OCI-LY7 (cell line): ENCODE measurements around the gene KCNB1. TPM values are rescaled to one million over a fixed set of nuclear protein-coding genes. Genes with fewer than 3 reads are reported as not detected.

Experiments
- BruUV-seq: library from RNA; stranded (reverse); fragments of 400-500 nt; replicated peaks from 2 replicates; lab custom pipeline; 2021; lab: Mats Ljungman, UMichigan
- CTCF ChIA-PET: fragments of 300-600 bp; sonication (Branson Sonifier 250); formaldehyde crosslinking; loops from one replicate; lab custom pipeline; 2022; ENCODE audit warnings: antibody characterized with exemption; ENCODE audit not compliant: unreplicated experiment; lab: Charles Lee
- POLR2A ChIA-PET: fragments of 300-600 bp; sonication (Branson Sonifier 250); formaldehyde crosslinking; loops from one replicate; lab custom pipeline; 2022; ENCODE audit warnings: antibody characterized with exemption; lab: Charles Lee
- DNase-seq: peaks from one replicate; pipeline ENCODE4 v3.0.0-alpha.2; 2015; ENCODE audit warnings: low spot score
- H2AFZ ChIP-seq: fragments of 200-600 bp; sonication (generic), shearing (Covaris generic); 2 replicates; pipeline ENCODE4 v1.6.1; 2014; ENCODE audit warnings: mild to moderate bottlenecking, antibody characterized with exemption, low read length, moderate library complexity
- H3K27ac ChIP-seq: fragments of 200-600 bp; sonication (generic); 2 replicates; pipeline ENCODE4 v1.5.1; 2014; ENCODE audit warnings: mixed run types, low read depth, mild to moderate bottlenecking, moderate library complexity, low read length, inconsistent platforms; ENCODE audit not compliant: poor library complexity, severe bottlenecking
- H3K36me3 ChIP-seq: fragments of 200-600 bp; sonication (generic); 2 replicates; pipeline ENCODE4 v1.6.1; 2014; ENCODE audit warnings: mild to moderate bottlenecking, antibody characterized with exemption, low read length, moderate library complexity, mixed read lengths; ENCODE audit not compliant: insufficient read depth
- H3K4me1 ChIP-seq: fragments of 200-600 bp; sonication (generic); 2 replicates; pipeline ENCODE4 v1.5.1; 2014; ENCODE audit warnings: mild to moderate bottlenecking, low read length; ENCODE audit not compliant: insufficient read depth, poor library complexity, severe bottlenecking
- H3K4me2 ChIP-seq: fragments of 200-600 bp; sonication (generic); 2 replicates; pipeline ENCODE4 v1.6.1; 2014; ENCODE audit warnings: mild to moderate bottlenecking, low read length
- H3K4me3 ChIP-seq: fragments of 200-600 bp; sonication (generic); 2 replicates; pipeline ENCODE4 v1.5.1; 2014; ENCODE audit warnings: mild to moderate bottlenecking, low read depth, low read length; ENCODE audit not compliant: poor library complexity, severe bottlenecking
- H3K79me2 ChIP-seq: fragments of 200-600 bp; sonication (generic); 2 replicates; pipeline ENCODE4 v1.6.1; 2016; ENCODE audit warnings: low read depth, mild to moderate bottlenecking, low read length, moderate library complexity, mixed read lengths; ENCODE audit not compliant: insufficient read depth
- H3K9me2 ChIP-seq: fragments of 200-600 bp; sonication (generic); 2 replicates; pipeline ENCODE4 v1.6.1; 2016; ENCODE audit warnings: mild to moderate bottlenecking, low read length, mixed read lengths; ENCODE audit not compliant: insufficient read depth
- H3K9me3 ChIP-seq: fragments of 200-600 bp; sonication (generic); 2 replicates; pipeline ENCODE4 v1.6.1; 2014; ENCODE audit warnings: mild to moderate bottlenecking, mixed run types, low read length, mixed read lengths
- H4K20me1 ChIP-seq: fragments of 200-600 bp; sonication (generic); 2 replicates; pipeline ENCODE4 v1.6.1; 2014; ENCODE audit warnings: mild to moderate bottlenecking, antibody characterized with exemption, low read length, moderate library complexity, mixed read lengths; ENCODE audit not compliant: insufficient read depth
- EZH2phosphoT487 ChIP-seq: fragments of 200-600 bp; sonication (generic); IDR thresholded peaks from 2 replicates; pipeline ENCODE4 v1.6.1; 2018; ENCODE audit warnings: low read depth, borderline replicate concordance, mild to moderate bottlenecking, mixed run types, antibody characterized with exemption, low read length, moderate library complexity, mixed read lengths
- intact Hi-C: fragments of 100-400 bp; cut with micrococcal nuclease; formaldehyde crosslinking; loops from one replicate; pipeline ENCODE4 v1.10.0; 2022; ENCODE audit not compliant: unreplicated experiment
- total RNA-seq, 2 experiments: library from RNA; depleted of rRNA in 1 of 2; stranded (reverse); fragments of >200 nt in 1 of 2; shearing (Covaris generic) in 1 of 2; gene quantifications; 2 replicates each; pipeline ENCODE4 v1.2.3, GENCODE V29; 2014 to 2022
- TF ChIP-seq, protein P1 (sequence below): fragments of 200-600 bp; sonication (generic); conservative IDR thresholded peaks from 2 replicates; pipeline ENCODE4 v1.5.1; 2014; ENCODE audit warnings: mild to moderate bottlenecking, antibody characterized with exemption, low read length, moderate library complexity, mixed read lengths

The KCNB1 gene
- total RNA-seq, 2 experiments from 2014 or later: not detected

DNA sequence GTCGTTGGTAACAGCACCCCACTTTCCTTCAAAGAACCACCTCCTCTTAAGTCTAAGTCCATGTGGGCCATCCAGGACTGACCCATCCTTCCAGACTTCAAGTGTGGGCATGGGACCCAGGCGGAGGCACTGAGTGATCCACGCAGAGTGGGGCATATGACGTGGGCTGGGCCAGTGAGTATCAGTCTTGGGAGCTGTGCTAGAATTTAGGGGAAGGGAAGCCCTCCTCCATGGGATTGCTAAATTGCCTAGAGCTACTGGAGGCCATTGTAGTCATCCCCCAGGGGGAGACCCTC is 35.3 kb upstream of the KCNB1 start:
- no peaks in the 10 kb centered on the region for H3K4me1 ChIP-seq
- TF ChIP-seq, protein P1, sequence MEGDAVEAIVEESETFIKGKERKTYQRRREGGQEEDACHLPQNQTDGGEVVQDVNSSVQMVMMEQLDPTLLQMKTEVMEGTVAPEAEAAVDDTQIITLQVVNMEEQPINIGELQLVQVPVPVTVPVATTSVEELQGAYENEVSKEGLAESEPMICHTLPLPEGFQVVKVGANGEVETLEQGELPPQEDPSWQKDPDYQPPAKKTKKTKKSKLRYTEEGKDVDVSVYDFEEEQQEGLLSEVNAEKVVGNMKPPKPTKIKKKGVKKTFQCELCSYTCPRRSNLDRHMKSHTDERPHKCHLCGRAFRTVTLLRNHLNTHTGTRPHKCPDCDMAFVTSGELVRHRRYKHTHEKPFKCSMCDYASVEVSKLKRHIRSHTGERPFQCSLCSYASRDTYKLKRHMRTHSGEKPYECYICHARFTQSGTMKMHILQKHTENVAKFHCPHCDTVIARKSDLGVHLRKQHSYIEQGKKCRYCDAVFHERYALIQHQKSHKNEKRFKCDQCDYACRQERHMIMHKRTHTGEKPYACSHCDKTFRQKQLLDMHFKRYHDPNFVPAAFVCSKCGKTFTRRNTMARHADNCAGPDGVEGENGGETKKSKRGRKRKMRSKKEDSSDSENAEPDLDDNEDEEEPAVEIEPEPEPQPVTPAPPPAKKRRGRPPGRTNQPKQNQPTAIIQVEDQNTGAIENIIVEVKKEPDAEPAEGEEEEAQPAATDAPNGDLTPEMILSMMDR: no peak
- TF ChIP-seq EZH2phosphoT487: no peak
- H4K20me1 ChIP-seq: no peaks in the 10 kb centered on the region
- H3K79me2 ChIP-seq: no peaks in the 10 kb centered on the region
- H3K27ac ChIP-seq: no peak overlapping the region
- no peaks in the 10 kb centered on the region for H3K36me3 ChIP-seq
- no peaks in the 10 kb centered on the region for H3K9me3 ChIP-seq
- ChIA-PET CTCF (no interaction called here), POLR2A (interaction anchor here (0.6 kb wide), 1 partner anchor 387 kb away, joined by 3 read pairs; no protein-coding TSS in a partner anchor)
- no peak overlapping the region for H2AFZ ChIP-seq
- no peak overlapping the region for H3K4me3 ChIP-seq
- intact Hi-C loops: no loop called here
- no peak overlapping the region for H3K4me2 ChIP-seq
- H3K9me2 ChIP-seq: no peaks in the 10 kb centered on the region
- no peak for DNase-seq
- BruUV-seq: no TSS peak

DNA sequence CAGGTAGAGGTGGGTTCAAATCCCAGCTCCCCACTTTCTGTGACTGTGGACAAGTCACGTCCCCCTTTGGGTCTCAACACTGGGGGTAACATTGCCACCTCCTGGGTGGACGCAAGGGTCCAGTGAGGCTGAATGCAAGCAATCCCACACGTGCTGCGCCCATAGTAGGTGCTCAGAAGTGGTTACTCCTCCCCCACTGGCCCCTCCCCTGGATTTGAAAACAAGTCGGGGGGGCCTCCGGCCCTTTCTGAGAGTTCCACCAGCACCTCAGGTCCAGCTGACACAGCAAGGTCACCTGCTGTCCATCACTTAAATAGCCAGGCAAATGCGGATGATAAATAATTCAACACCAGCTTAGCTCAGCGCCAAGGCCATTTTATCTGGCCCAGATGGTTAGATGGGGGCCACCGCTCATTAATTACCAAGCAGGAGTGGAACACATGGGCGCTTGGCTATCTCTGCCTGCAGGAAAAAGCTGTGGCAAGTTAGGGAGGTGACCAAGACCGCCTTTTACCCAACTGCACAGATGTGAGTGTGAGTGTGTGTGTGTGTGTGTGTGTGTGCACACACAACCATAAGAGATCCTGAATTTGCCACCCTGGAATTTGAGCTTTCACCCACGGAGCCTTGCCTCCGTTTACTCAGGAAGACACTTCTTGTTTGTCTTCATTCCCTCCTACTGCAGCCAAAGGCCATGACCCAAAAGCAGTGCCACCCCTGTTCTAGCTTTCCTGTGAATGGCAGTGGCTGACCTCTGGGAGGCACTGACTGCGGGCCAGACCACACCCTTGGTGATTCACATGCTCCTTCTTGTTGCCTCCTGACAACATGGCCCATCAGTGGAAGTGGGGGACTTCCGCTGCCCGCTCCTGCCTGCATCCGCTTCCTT is 34.7 kb upstream of the KCNB1 start:
- H3K9me3 ChIP-seq: no peaks in the 10 kb centered on the region
- no peak for DNase-seq
- no TSS peak for BruUV-seq
- no peak overlapping the region for H2AFZ ChIP-seq
- intact Hi-C loops: no loop called here
- POLR2A ChIA-PET: interaction anchor here (0.6 kb wide), 1 partner anchor 88 kb away, joined by 3 read pairs; no protein-coding TSS in a partner anchor
- no peak overlapping the region for H3K4me2 ChIP-seq
- CTCF ChIA-PET: no interaction called here
- H3K79me2 ChIP-seq: no peaks in the 10 kb centered on the region
- H3K9me2 ChIP-seq: no peaks in the 10 kb centered on the region
- H3K4me3 ChIP-seq: no peak overlapping the region
- no peaks in the 10 kb centered on the region for H3K36me3 ChIP-seq
- H3K27ac ChIP-seq: no peak overlapping the region
- H4K20me1 ChIP-seq: no peaks in the 10 kb centered on the region
- no peaks in the 10 kb centered on the region for H3K4me1 ChIP-seq
- TF ChIP-seq, protein P1: no peak
- TF ChIP-seq EZH2phosphoT487: no peak

DNA sequence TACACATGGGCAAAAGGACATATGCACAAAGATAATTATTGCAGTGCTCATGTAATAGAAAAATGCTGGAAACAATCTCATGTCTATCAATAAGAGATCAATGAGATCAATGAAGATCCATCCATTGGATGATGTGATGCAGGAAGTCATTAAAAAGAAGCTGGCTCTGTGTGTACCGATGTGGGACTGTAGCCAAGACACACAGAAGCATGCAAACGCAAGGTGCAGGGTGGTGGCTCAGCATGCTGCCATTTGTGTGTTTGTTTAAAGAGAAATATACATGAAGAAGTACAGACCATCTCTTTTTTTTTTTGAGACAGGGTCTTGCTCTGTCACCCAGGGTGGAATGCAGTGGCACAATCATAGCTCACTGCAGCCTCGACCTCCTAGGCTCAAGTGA is 33.1 kb upstream of the KCNB1 start:
- no peak for DNase-seq
- TF ChIP-seq, protein P1: no peak
- TF ChIP-seq EZH2phosphoT487: no peak
- intact Hi-C loops: no loop called here
- Histone ChIP-seq H2AFZ (no peak overlapping the region), H3K9me2 (no peaks in the 10 kb centered on the region), H4K20me1 (no peaks in the 10 kb centered on the region), H3K4me1 (no peaks in the 10 kb centered on the region), H3K4me3 (no peak overlapping the region), H3K9me3 (no peaks in the 10 kb centered on the region), H3K79me2 (no peaks in the 10 kb centered on the region), H3K27ac (no peak overlapping the region), H3K4me2 (no peak overlapping the region), H3K36me3 (no peaks in the 10 kb centered on the region)
- BruUV-seq: no TSS peak
- ChIA-PET POLR2A (interaction anchor here (0.6 to 0.9 kb wide), 3 partner anchors 14 to 547 kb away, joined by 3 to 4 read pairs (median 3); no protein-coding TSS in a partner anchor), CTCF (no interaction called here)
